ENCODE results near the gene SNAP47.

Gene SNAP47

DNA sequence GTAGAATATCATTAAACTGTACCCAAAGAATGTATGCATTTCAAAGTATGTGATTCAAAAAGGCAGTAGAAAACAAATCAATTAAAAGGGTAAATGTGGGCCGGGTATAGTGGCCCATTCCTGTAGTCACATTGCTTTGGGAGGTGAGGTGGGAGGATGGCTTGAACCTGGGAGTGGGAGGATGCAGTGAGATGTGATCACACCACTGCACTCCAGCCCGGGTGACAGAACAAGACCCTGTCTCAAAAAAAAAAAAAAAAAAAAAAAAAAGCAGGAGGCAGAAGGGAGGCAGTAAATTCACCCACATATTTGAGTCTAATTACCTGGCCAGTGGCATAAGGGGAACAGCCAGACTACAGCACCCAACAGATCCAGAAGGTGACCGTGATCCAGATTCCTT, 62.4 kb downstream of the SNAP47 start:
- DNase-seq (ENCODE audit: low spot score), result no peak

- DNase-seq (ENCODE audit: low spot score), result no peak
Observed at GRCh38 chr1:227798078-227798802, 63.0 kb downstream of the SNAP47 start.

- DNase-seq (ENCODE audit: low spot score), result no peak
Observed at GRCh38 chr1:227799756-227800155, 64.5 kb downstream of the SNAP47 start.

DNA sequence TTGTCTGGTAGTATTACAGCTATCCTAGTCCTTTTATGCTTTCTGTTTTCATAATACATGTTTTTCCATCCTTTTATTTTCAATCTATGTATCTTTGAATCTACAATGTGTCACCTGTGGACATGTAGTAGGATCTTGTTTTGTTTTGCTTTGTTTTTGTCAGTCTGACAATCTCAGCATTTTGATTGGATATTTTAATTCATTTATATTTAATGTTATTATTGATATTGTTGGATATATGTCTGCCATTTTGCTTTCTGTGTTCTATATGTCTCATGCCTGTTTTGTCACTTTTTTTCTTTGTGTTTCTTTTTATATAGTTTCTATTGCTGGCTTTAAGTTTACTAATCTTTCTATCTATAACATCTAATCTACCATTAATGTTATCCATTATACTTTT, 68.7 kb downstream of the SNAP47 start:
- no peak for DNase-seq (ENCODE audit: low spot score)

DNA sequence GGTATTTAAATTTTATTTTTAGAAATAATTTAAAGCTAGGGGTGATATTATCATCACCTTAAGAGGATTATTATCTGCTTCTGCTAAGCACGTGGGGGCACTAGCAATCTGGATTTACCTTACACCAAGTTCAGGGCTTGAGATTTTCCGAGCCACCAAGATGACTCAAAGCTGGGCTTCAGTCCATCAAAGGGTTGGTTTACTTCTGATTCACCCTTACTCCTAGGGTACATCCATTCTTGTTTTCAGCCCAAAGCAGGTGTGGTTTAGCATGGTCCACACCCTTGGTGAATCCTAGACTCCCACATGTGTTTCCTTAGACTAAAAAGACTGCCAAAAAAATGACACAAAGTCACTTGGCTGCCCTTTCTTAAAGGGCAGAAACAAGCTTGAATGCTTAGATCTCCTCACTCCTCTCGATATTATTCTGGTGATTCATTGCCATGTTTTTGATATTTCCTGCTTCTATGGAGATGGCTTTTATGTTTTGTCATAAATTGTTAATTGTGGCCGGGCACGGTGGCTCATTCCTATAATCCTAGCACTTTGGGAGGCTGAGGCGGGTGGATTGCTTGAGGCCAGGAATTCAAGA, 70.5 kb downstream of the SNAP47 start:
- DNase-seq (ENCODE audit: low spot score), result no peak

- DNase-seq (ENCODE audit: low spot score), result no peak
Observed at GRCh38 chr1:227808566-227808965, 73.3 kb downstream of the SNAP47 start.

DNA sequence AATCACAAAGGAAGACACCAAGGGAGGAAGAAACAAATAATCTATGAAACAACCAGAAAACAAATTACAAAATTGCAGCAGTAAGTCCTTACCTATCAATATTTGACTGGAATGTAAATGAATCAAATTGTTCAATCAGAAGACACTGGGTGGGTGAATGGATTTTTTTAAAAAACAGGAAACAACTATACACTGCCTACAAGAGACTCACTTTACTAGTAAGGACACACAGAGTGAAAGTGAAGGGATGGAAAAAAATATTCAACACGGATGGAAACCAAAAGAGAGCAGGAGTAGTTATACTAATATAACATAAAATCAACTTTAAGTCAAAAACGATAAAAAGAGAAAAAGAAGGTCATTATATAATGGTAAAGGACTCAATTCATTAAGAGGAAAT, 73.8 kb downstream of the SNAP47 start:
- no peak for DNase-seq (ENCODE audit: low spot score)

DNA sequence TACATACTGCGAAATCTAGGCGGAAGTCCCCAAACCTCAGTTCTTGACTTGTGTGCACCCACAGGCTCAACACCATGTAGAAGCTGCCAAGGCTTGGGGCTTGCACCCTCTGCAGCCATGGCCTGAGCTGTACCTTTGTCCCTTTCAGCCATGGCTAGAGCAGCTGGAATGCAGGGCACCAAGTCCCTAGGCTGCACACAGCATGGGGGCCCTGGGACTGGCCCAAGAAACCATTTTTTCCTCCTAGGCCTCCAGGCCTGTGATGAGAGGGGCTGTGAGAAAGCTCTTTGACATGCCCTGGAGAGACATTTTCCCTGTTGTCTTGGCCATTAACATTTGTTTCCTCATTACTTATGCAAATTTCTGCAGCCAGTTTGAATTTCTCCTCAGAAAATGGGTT, 78.7 kb downstream of the SNAP47 start:
- DNase-seq (ENCODE audit: low spot score), result no peak

DNA sequence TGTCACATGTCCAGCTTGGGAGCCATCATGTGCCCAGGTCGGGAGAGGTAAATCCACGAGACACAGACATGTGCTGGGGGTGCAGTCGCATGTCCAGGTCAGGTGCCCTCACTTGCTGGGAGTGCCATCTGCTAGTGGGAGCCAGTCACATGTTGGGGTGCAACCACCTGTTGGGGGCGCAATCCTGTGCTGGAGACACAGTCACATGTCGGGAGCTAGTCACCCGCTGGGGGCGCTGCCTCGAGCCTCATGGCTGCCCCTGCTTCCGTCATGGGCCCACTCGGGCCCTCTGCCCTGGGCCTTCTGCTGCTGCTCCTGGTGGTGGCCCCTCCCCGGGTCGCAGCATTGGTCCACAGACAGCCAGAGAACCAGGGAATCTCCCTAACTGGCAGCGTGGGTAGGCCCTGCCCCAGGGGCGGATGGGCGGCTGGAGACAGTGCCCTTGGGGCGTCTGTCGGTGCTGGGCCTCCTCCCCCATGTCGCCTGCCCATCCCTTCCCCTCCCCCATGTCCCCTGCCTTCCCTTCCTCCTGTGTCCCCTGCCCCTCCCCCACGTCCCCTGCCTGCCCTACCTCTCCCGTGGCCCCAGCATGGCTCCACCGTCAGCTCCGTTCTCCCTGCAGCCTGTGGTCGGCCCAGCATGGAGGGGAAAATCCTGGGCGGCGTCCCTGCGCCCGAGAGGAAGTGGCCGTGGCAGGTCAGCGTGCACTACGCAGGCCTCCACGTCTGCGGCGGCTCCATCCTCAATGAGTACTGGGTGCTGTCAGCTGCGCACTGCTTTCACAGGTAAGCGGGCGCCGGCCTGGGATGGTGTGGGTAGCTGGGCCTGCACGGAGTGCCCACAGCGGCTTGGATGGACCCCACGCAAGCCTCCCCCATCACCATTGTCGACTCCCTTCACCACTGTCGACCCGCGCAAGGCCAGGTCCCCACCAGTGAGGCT, 80.5 kb downstream of the SNAP47 start, which contains the start of gene PRSS38:
Gene PRSS38 (plus strand): TSS at position 208 of the 942 bp plus-strand sequence. CDS start 42 bp downstream, at position 250.
- no peak for DNase-seq (ENCODE audit: low spot score)

GRCh38 chr1:227816750-227817446, 81.7 kb downstream of the SNAP47 start:
- no peak for DNase-seq (ENCODE audit: low spot score)

GRCh38 chr1:227823537-227823936, 88.3 kb downstream of the SNAP47 start:
- DNase-seq (ENCODE audit: low spot score), result no peak

GRCh38 chr1:227824204-227824603, 89.0 kb downstream of the SNAP47 start:
- no peak for DNase-seq (ENCODE audit: low spot score)

DNA sequence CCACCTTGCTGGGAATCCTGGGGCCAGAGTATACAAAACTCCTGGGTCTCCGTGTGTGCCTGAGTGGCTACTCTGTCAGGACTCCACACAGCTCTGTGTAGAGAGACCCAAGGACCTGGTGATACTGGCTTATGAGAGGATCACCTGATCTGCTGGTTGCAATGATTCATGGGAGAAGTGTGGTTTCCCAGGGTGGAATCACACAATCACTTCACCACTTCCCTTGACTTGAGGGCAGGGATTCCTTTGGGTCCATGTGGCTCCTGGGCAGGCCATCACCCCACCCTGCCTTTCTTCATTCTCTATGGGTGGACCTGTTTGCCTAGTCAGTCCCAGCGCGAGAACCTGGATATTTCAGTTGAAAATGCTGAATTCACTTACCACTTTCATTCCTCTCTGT, 93.6 kb downstream of the SNAP47 start:
- DNase-seq (ENCODE audit: low spot score), result no peak

All from hematopoietic multipotent progenitor cell treated with erythropoietin and hydrocortisone succinate and interleukin-3 and kit ligand, for 15 days (in vitro differentiated cells).